ENCODE measurements around the gene RPL26.
"Not testable (repeated sequence)": the region's sequence is repeated elsewhere in the genome, so short reads cannot be mapped to it uniquely, and the experiment has no call there.

Gene RPL26

GRCh38 chr17:8350339-8350738 lies 32.7 kb downstream of the RPL26 start:
- H4K20me1 ChIP-seq (ENCODE audit: control insufficient read depth, insufficient read depth, low read depth, low read length), result no peaks in the 10 kb centered on the region
- H3K4me3 ChIP-seq (ENCODE audit: low read length), result no peak overlapping the region
- no peak overlapping the region for H3K4me2 ChIP-seq (ENCODE audit: low read length)
- no peaks in the 10 kb centered on the region for H3K9me2 ChIP-seq (replicated peaks; ENCODE audit: control insufficient read depth, low read length)
- TF ChIP-seq EZH2phosphoT487 (IDR thresholded peaks at IDR 0.05; ENCODE audit: borderline replicate concordance, low read length) (no peak), CTCF (IDR thresholded peaks at IDR 0.05; ENCODE audit: low read depth, low read length, poor library complexity, severe bottlenecking) (no peak)
- H3K36me3 ChIP-seq (ENCODE audit: control insufficient read depth, low read length), result no peaks in the 10 kb centered on the region
- H3F3A ChIP-seq (ENCODE audit: control insufficient read depth, insufficient read depth), result no peaks in the 10 kb centered on the region
- H3K27me3 ChIP-seq (ENCODE audit: control insufficient read depth, low read length), result peaks cover 6% of the 10 kb centered on the region; the same call in 1 of the 2 replicates
- H3K9me3 ChIP-seq (ENCODE audit: control insufficient read depth, insufficient read depth, low read length), result no peaks in the 10 kb centered on the region
- H3K79me2 ChIP-seq (ENCODE audit: control insufficient read depth, low read length), result no peaks in the 10 kb centered on the region
- no peak overlapping the region for H3K27ac ChIP-seq (ENCODE audit: low read depth, low read length)
- H3K4me1 ChIP-seq (ENCODE audit: control insufficient read depth, low read length), result no peaks in the 10 kb centered on the region

GRCh38 chr17:8347001-8347400 lies 36.0 kb downstream of the RPL26 start:
- not testable (repeated sequence) for H3K4me1 ChIP-seq (ENCODE audit: control insufficient read depth, low read length); H3K4me2 ChIP-seq (ENCODE audit: low read length); H4K20me1 ChIP-seq (ENCODE audit: control insufficient read depth, insufficient read depth, low read depth, low read length); H3K9me2 ChIP-seq (replicated peaks; ENCODE audit: control insufficient read depth, low read length); H3K36me3 ChIP-seq (ENCODE audit: control insufficient read depth, low read length); H3K79me2 ChIP-seq (ENCODE audit: control insufficient read depth, low read length); H3K27ac ChIP-seq (ENCODE audit: low read depth, low read length); H3K9me3 ChIP-seq (ENCODE audit: control insufficient read depth, insufficient read depth, low read length); H3F3A ChIP-seq (ENCODE audit: control insufficient read depth, insufficient read depth); H3K4me3 ChIP-seq (ENCODE audit: low read length)
- peaks cover 11% of the 10 kb centered on the region for H3K27me3 ChIP-seq (ENCODE audit: control insufficient read depth, low read length)

GRCh38 chr17:8345951-8346665 lies 36.9 kb downstream of the RPL26 start:
- no peaks in the 10 kb centered on the region for H3K4me1 ChIP-seq (ENCODE audit: control insufficient read depth, low read length)
- no peaks in the 10 kb centered on the region for H3K9me2 ChIP-seq (replicated peaks; ENCODE audit: control insufficient read depth, low read length)
- H3K27ac ChIP-seq (ENCODE audit: low read depth, low read length), result no peak overlapping the region

More at GRCh38 chr17:8345951-8346665, 36.9 kb downstream of the RPL26 start:
- Histone ChIP-seq H3F3A (ENCODE audit: control insufficient read depth, insufficient read depth) (no peaks in the 10 kb centered on the region), H3K79me2 (ENCODE audit: control insufficient read depth, low read length) (no peaks in the 10 kb centered on the region), H3K36me3 (ENCODE audit: control insufficient read depth, low read length) (no peaks in the 10 kb centered on the region), H4K20me1 (ENCODE audit: control insufficient read depth, insufficient read depth, low read depth, low read length) (no peaks in the 10 kb centered on the region), H3K27me3 (ENCODE audit: control insufficient read depth, low read length) (peaks cover 11% of the 10 kb centered on the region), H3K4me2 (ENCODE audit: low read length) (no peak overlapping the region), H3K9me3 (ENCODE audit: control insufficient read depth, insufficient read depth, low read length) (no peaks in the 10 kb centered on the region), H3K4me3 (ENCODE audit: low read length) (no peak overlapping the region)
- TF ChIP-seq CTCF (IDR thresholded peaks at IDR 0.05; ENCODE audit: low read depth, low read length, poor library complexity, severe bottlenecking) (no peak), EZH2phosphoT487 (IDR thresholded peaks at IDR 0.05; ENCODE audit: borderline replicate concordance, low read length) (no peak)
